Measurements from ENCODE around the gene SLC1A2.

Gene SLC1A2

GRCh38 chr11:35340071-35340470, 79.3 kb downstream of the SLC1A2 start:
- Histone ChIP-seq H3K36me3 (ENCODE audit: control insufficient read depth, insufficient read depth, low read length) (no peaks in the 10 kb centered on the region), H3K27me3 (replicated peaks; ENCODE audit: control insufficient read depth, insufficient read depth, low read length) (no peaks in the 10 kb centered on the region), H3K4me3 (replicated peaks; ENCODE audit: low read depth, low read length) (no peak overlapping the region)
- no peak for DNase-seq (ENCODE audit: extremely low read depth, insufficient read length)
- TF ChIP-seq, protein P1, sequence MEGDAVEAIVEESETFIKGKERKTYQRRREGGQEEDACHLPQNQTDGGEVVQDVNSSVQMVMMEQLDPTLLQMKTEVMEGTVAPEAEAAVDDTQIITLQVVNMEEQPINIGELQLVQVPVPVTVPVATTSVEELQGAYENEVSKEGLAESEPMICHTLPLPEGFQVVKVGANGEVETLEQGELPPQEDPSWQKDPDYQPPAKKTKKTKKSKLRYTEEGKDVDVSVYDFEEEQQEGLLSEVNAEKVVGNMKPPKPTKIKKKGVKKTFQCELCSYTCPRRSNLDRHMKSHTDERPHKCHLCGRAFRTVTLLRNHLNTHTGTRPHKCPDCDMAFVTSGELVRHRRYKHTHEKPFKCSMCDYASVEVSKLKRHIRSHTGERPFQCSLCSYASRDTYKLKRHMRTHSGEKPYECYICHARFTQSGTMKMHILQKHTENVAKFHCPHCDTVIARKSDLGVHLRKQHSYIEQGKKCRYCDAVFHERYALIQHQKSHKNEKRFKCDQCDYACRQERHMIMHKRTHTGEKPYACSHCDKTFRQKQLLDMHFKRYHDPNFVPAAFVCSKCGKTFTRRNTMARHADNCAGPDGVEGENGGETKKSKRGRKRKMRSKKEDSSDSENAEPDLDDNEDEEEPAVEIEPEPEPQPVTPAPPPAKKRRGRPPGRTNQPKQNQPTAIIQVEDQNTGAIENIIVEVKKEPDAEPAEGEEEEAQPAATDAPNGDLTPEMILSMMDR (IDR thresholded peaks at IDR 0.05; ENCODE audit: insufficient read depth, low read length, poor library complexity, severe bottlenecking): no peak

DNA sequence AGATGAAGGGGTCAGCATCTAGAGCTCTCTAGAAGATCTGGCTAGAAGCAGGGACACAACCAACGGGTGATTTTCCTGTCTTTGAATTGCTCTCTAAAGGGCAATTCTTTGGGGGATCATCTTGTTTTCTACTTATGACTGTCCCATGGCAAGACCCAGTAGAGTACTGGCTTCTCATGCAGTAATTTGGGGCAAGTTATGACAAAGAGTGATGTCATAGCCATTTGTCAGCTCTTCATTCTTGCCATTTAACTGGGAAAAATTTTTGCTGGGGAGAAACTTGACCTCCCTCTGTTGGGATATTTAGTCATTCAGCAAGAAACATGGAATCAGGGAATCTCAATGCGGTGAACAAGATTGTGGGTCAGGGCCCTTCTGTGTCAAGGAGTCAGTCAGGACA, 80.4 kb downstream of the SLC1A2 start:
- DNase-seq (ENCODE audit: extremely low read depth, insufficient read length): no peak
- Histone ChIP-seq H3K4me3 (replicated peaks; ENCODE audit: low read depth, low read length) (no peak overlapping the region), H3K27me3 (replicated peaks; ENCODE audit: control insufficient read depth, insufficient read depth, low read length) (no peaks in the 10 kb centered on the region), H3K36me3 (ENCODE audit: control insufficient read depth, insufficient read depth, low read length) (no peaks in the 10 kb centered on the region)
- TF ChIP-seq, protein P1 (IDR thresholded peaks at IDR 0.05; ENCODE audit: insufficient read depth, low read length, poor library complexity, severe bottlenecking): no peak

GRCh38 chr11:35337914-35338305, 81.4 kb downstream of the SLC1A2 start:
- TF ChIP-seq, protein P1 (IDR thresholded peaks at IDR 0.05; ENCODE audit: insufficient read depth, low read length, poor library complexity, severe bottlenecking): no peak
- H3K36me3 ChIP-seq (ENCODE audit: control insufficient read depth, insufficient read depth, low read length): no peaks in the 10 kb centered on the region
- H3K27me3 ChIP-seq (replicated peaks; ENCODE audit: control insufficient read depth, insufficient read depth, low read length): no peaks in the 10 kb centered on the region
- no peak for DNase-seq (ENCODE audit: extremely low read depth, insufficient read length)
- no peak overlapping the region for H3K4me3 ChIP-seq (replicated peaks; ENCODE audit: low read depth, low read length)

DNA sequence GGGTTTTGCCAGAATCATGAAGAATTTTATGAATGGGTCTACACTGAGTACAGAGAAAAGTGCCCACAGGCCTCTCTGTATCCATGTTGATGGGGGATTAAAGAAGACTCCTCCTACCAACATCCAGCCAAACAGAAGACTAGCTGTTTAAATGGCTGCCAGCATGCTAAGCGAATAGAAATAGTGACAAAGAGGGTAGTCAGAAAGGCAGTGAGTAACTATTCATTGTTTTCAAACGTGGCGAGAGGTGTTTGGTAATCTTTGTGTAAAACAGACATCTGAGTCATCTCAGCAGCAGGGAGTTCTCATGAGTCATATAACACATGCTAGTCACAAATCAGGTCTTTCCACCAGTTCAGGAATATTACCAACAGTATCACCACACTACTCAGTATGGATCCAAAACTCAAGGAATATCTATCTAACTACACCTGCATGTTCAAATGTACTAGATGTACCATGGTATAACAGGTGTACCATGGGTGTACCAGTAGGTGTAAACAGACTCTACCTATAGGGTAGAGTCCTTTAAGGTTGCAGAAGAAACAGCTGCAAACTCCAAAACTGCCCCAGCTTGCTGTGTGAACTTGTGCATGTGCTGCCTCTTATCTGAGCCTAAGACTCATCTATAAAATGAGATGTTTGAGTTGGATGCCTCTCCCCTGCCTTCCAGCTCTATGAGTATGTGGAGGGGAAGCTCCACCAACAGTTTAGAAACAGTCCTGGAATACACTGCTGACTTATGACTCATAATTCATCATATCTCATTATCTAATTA, 82.0 kb downstream of the SLC1A2 start:
- no peaks in the 10 kb centered on the region for H3K27me3 ChIP-seq (replicated peaks; ENCODE audit: control insufficient read depth, insufficient read depth, low read length)
- no peak overlapping the region for H3K4me3 ChIP-seq (replicated peaks; ENCODE audit: low read depth, low read length)
- H3K36me3 ChIP-seq (ENCODE audit: control insufficient read depth, insufficient read depth, low read length): no peaks in the 10 kb centered on the region
- no peak for DNase-seq (ENCODE audit: extremely low read depth, insufficient read length)
- TF ChIP-seq, protein P1 (IDR thresholded peaks at IDR 0.05; ENCODE audit: insufficient read depth, low read length, poor library complexity, severe bottlenecking): no peak

- no peak for DNase-seq (ENCODE audit: extremely low read depth, insufficient read length)
Measured at GRCh38 chr11:35336726-35337125, 82.6 kb downstream of the SLC1A2 start.

More at GRCh38 chr11:35336726-35337125, 82.6 kb downstream of the SLC1A2 start:
- no peak overlapping the region for H3K4me3 ChIP-seq (replicated peaks; ENCODE audit: low read depth, low read length)
- TF ChIP-seq, protein P1 (IDR thresholded peaks at IDR 0.05; ENCODE audit: insufficient read depth, low read length, poor library complexity, severe bottlenecking): no peak
- no peaks in the 10 kb centered on the region for H3K27me3 ChIP-seq (replicated peaks; ENCODE audit: control insufficient read depth, insufficient read depth, low read length)
- H3K36me3 ChIP-seq (ENCODE audit: control insufficient read depth, insufficient read depth, low read length): no peaks in the 10 kb centered on the region
